ENCODE data around the gene SDC4. TPM values are rescaled to one million over a fixed set of nuclear protein-coding genes. Genes with fewer than 3 reads are reported as not detected.

SDC4 gene
- total and polyA plus RNA-seq, 10 of the 15 experiments (the other 5 are each of a cell fraction or from before 2014, with no cell fraction given), result 0.52 to 11.3 (median 1.4) TPM

- H3K9ac ChIP-seq (ENCODE audit: control insufficient read depth, insufficient read depth, low read length), result no peak overlapping the region
- H3K4me3 ChIP-seq, result no peak overlapping the region
- no peak overlapping the region for H3K27ac ChIP-seq (ENCODE audit: control insufficient read depth, insufficient read depth)
- TF ChIP-seq ZNF622 (IDR thresholded peaks at IDR 0.05) (no peak), EP300 (IDR thresholded peaks at IDR 0.05; ENCODE audit: borderline replicate concordance in 1 of 2, control insufficient read depth in 1 of 2, low read depth in 2 of 2, low read length in 2 of 2) (no peak), STAT1 (conservative IDR thresholded peaks at IDR 0.05) (no peak), ATF3 (IDR thresholded peaks at IDR 0.05; ENCODE audit: borderline replicate concordance, extremely low read depth, low read depth, low read length) (no peak)
- no peak for ATAC-seq
- no peaks in the 10 kb centered on the region for H3K79me2 ChIP-seq (ENCODE audit: control insufficient read depth, insufficient read depth, low read length)
- no peak overlapping the region for H3K4me2 ChIP-seq (ENCODE audit: control insufficient read depth, insufficient read depth)
- no peak overlapping the region for H2AFZ ChIP-seq (ENCODE audit: control insufficient read depth, low read depth, low read length)
- H3K4me1 ChIP-seq (ENCODE audit: control insufficient read depth, insufficient read depth, low read length), result peaks cover 3% of the 10 kb centered on the region
- no peak for DNase-seq (ENCODE audit: low read depth, low spot score)
- FAIRE-seq, result no peak
- WGBS (ENCODE audit: insufficient coverage, insufficient replicate concordance, low lambda C conversion rate, missing lambda C conversion rate), result 48% methylated on average over 9 of the region's 9 CpGs
- RAD21 ChIA-PET (ENCODE audit: unreplicated experiment), result interaction anchor here (1.2 kb wide), 1 partner anchor 83 kb away, joined by 3 read pairs; no protein-coding TSS in a partner anchor
- no peaks in the 10 kb centered on the region for H3K27me3 ChIP-seq (replicated peaks in 1 of 2; ENCODE audit: control insufficient read depth in 2 of 2, insufficient read depth in 2 of 2, low read length in 1 of 2)
- POLR2A ChIA-PET, result no interaction called here
- CTCF ChIA-PET, result interaction anchor here (0.8 to 6.3 kb wide), 3 partner anchors 34 to 95 kb away, joined by 3 to 35 read pairs (median 5); no protein-coding TSS in a partner anchor
- H3K36me3 ChIP-seq (ENCODE audit: control insufficient read depth in 2 of 2, insufficient read depth in 2 of 2, low read length in 1 of 2), result no peaks in the 10 kb centered on the region
- H3K9me3 ChIP-seq (replicated peaks; ENCODE audit: control insufficient read depth, insufficient read depth, low read length), result no peaks in the 10 kb centered on the region
- SMC1A ChIA-PET (ENCODE audit: uncharacterized antibody, unreplicated experiment), result interaction anchor here (0.9 to 1.0 kb wide), 2 partner anchors 10 to 82 kb away, joined by 3 to 4 read pairs; no protein-coding TSS in a partner anchor
- no peaks in the 10 kb centered on the region for H4K20me1 ChIP-seq (ENCODE audit: control insufficient read depth, insufficient read depth)
- no TSS peak for BruUV-seq (replicated peaks)
- intact Hi-C loops (cut with micrococcal nuclease; ENCODE audit: unreplicated experiment) (no loop called here), in situ Hi-C loops (cut with MboI) (no loop called here)
These were observed 6.4 kb upstream of the SDC4 start for GRCh38 chr20:45354423-45355208.

GRCh38 chr20:45353746-45354145 is 5.5 kb upstream of the SDC4 start:
- RAD21 ChIA-PET (ENCODE audit: unreplicated experiment), result interaction anchor here (1.2 kb wide), 1 partner anchor 84 kb away, joined by 3 read pairs; no protein-coding TSS in a partner anchor
- in situ Hi-C loops (cut with MboI), result no loop called here
- intact Hi-C loops (cut with micrococcal nuclease; ENCODE audit: unreplicated experiment), result no loop called here
- WGBS (ENCODE audit: insufficient coverage, insufficient replicate concordance, low lambda C conversion rate, missing lambda C conversion rate), result 33% methylated on average over 1 of the region's 1 CpG
- H2AFZ ChIP-seq (ENCODE audit: control insufficient read depth, low read depth, low read length), result no peak overlapping the region
- no peak overlapping the region for H3K27ac ChIP-seq (ENCODE audit: control insufficient read depth, insufficient read depth)
- no peaks in the 10 kb centered on the region for H3K36me3 ChIP-seq (ENCODE audit: control insufficient read depth in 2 of 2, insufficient read depth in 2 of 2, low read length in 1 of 2)
- H3K79me2 ChIP-seq (ENCODE audit: control insufficient read depth, insufficient read depth, low read length), result no peaks in the 10 kb centered on the region
- H3K4me2 ChIP-seq (ENCODE audit: control insufficient read depth, insufficient read depth), result no peak overlapping the region
- no peaks in the 10 kb centered on the region; the same call in 1 of the 2 replicates for H3K4me1 ChIP-seq (ENCODE audit: control insufficient read depth, insufficient read depth, low read length)
- H3K9ac ChIP-seq (ENCODE audit: control insufficient read depth, insufficient read depth, low read length), result no peak overlapping the region
- SMC1A ChIA-PET (ENCODE audit: uncharacterized antibody, unreplicated experiment), result interaction anchor here (2.9 kb wide), 1 partner anchor 15 kb away, joined by 8 read pairs; no protein-coding TSS in a partner anchor
- H3K4me3 ChIP-seq, result no peak overlapping the region
- H3K27me3 ChIP-seq (replicated peaks in 1 of 2; ENCODE audit: control insufficient read depth in 2 of 2, insufficient read depth in 2 of 2, low read length in 1 of 2), result no peaks in the 10 kb centered on the region
- CTCF ChIA-PET, result interaction anchor here (2.8 to 6.3 kb wide), 2 partner anchors 33 to 83 kb away, joined by 6 to 35 read pairs; no protein-coding TSS in a partner anchor
- ATAC-seq (no peak), FAIRE-seq (no peak), DNase-seq (ENCODE audit: low read depth, low spot score) (no peak)
- no peaks in the 10 kb centered on the region for H4K20me1 ChIP-seq (ENCODE audit: control insufficient read depth, insufficient read depth)
- BruUV-seq (replicated peaks), result no TSS peak
- POLR2A ChIA-PET, result no interaction called here
- no peaks in the 10 kb centered on the region for H3K9me3 ChIP-seq (replicated peaks; ENCODE audit: control insufficient read depth, insufficient read depth, low read length)
- TF ChIP-seq SMAD5 (IDR thresholded peaks at IDR 0.05; ENCODE audit: low read depth) (no peak), GABPA (IDR thresholded peaks at IDR 0.05; ENCODE audit: low read depth) (no peak), ZBTB11 (CRISPR knock-in tag; IDR thresholded peaks at IDR 0.05) (no peak), EGR1 (IDR thresholded peaks at IDR 0.05; ENCODE audit: borderline replicate concordance in 1 of 2, low read depth in 2 of 2, low read length in 2 of 2) (no peak), IRF5 (IDR thresholded peaks at IDR 0.05; ENCODE audit: borderline replicate concordance) (no peak)

Data from GM12878 (cell line).